AG09319 (cell line): ENCODE results near the gene ANKRD22.

Source experiments
- DNase-seq: peaks from one replicate; pipeline ENCODE4 v3.0.0-alpha.2; 2010; ENCODE audit warnings: low read depth; ENCODE audit errors: extremely low read depth
- TF ChIP-seq, protein P1 (sequence below): IDR thresholded peaks from 2 replicates; pipeline ENCODE4 v1.5.1; 2011; ENCODE audit warnings: low read depth, mild to moderate bottlenecking, inconsistent platforms, low read length, moderate library complexity

Gene ANKRD22

DNA sequence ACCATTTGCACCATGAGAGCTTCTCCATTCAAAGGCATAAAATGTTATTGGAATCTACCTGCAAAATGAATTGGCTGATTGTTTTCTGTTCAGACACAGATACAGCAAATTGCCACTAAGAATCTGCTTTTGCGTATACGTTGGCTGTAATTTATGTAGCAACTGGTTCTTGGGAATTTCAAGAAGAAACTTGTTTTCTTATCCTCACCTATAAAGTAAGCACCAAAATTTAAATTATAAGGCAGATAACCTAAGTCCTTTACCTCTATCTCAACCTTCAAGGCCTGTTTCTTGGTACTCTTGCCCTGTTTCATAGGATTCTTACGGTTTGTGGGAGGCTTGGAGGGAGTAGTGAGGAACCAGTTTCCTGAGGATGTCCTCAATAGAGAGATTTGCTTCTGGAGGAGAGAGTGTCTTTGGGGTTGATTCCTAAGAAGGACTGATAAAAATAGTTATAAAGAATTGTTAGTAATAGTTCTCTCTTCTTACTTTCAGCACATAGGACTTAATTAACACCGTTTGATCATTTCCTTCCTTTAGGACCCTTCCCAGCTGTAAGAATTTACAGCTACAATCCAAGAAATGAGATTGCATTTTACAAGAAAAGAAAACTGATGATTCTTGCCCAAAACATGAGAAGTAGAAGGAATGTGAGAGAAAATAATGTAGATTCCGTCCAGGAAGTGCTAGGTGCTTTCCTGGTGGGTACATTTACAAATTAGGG lies 30.4 kb upstream of the ANKRD22 start:
- DNase-seq = no peak
- TF ChIP-seq, protein P1, sequence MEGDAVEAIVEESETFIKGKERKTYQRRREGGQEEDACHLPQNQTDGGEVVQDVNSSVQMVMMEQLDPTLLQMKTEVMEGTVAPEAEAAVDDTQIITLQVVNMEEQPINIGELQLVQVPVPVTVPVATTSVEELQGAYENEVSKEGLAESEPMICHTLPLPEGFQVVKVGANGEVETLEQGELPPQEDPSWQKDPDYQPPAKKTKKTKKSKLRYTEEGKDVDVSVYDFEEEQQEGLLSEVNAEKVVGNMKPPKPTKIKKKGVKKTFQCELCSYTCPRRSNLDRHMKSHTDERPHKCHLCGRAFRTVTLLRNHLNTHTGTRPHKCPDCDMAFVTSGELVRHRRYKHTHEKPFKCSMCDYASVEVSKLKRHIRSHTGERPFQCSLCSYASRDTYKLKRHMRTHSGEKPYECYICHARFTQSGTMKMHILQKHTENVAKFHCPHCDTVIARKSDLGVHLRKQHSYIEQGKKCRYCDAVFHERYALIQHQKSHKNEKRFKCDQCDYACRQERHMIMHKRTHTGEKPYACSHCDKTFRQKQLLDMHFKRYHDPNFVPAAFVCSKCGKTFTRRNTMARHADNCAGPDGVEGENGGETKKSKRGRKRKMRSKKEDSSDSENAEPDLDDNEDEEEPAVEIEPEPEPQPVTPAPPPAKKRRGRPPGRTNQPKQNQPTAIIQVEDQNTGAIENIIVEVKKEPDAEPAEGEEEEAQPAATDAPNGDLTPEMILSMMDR = no peak

DNA sequence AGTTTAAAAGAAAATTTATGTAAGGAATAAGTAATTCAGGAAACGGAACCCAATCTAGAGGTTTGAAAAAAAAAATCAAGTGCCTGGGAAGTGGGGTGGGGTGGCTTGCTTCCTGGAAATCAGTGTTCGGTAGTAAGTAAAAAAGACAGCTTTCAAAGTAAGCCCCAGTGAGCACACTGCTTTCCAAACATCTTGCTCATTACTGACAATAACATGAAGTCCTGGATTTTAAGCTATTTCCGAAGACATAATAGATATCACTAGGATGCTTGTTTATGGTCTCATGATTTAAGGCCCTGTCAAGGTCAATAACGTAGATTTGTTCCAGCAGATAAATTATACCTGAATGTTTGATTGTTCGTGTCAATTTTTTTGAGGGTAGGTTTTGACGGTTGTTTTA lies 29.7 kb upstream of the ANKRD22 start:
- TF ChIP-seq, protein P1 = no peak
- DNase-seq = no peak

DNA sequence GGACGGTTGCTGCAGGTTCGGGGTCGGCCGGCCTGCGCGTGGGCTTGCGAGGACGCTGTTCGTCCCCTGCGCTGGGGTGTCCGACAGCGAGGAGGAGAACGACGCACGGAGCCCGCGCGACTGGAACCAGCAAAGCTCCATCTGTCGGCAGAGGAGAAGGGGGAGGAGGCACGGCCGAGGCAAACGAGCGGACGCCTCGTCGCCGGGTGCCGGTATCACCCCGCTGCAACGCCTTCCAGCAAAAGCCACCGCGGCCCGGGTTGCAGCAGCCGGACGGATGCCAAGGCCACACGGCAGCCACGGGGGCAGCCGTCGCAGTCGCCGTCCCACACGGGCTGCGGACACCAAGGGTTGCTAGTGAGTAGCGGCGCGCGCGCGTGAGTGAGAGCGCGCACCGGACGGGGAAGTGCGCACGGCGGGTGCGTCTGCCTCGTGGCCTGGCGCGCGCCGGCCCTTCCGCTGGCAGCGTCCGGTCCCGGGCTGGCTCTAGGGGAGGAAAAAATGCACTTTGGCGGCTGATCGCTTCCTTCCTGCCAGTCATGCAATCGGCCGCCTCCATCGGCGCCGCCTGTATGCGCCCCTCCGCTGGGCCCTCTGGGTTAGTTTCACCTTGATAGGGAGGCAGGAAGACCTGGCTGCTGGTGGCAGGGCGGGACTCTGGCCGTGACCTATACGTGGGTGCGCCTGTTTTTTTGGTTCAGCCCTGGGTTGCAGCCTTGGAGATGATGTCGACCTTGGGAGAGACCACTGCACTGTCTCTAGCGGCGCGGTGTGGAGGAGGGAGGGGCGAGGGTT lies 28.8 kb upstream of the ANKRD22 start:
- TF ChIP-seq, protein P1 = peak; percentile 33
- peak; percentile 56 for DNase-seq

DNA sequence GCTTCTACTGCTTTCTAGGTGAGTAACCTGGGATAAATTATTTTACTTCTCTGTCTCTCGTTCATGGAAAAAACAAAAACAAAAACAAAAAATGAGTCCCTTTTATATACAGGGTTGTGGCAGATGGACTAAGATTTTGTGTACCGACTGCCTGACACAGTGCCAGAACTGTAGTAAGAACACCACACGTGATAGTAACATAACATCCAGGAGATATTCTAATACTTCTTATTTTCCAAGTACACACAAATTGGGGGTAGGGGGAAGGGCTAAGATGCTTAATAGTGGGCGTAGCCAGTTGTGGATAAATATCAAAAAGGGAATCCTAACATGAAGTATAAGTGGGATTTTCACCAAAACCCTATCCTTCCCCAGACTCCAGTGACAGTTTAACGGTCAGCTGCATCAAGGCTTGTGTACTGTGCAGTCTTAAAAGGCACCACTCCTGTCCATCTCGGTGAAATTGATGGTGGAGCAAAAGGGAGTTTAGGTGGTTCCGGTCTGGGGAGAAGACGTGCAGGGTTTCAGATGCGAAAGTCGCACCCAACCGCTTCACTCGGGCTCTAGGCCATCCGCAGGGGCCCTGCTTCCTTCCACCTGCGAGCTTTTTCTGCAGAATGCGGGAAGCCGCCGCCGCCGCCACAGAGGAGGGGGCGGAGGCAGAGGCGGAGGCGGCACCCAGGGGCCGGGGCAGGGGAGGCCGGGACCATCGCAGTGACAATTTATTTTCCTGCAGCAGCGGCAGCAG lies 28.1 kb upstream of the ANKRD22 start, which contains the start of gene STAMBPL1:
TSS of gene STAMBPL1 (plus strand) at position 712 of the 748 bp plus-strand sequence. CDS start 21,464 bp downstream, outside the sequence.
- no peak for DNase-seq
- TF ChIP-seq, protein P1 = no peak

DNA sequence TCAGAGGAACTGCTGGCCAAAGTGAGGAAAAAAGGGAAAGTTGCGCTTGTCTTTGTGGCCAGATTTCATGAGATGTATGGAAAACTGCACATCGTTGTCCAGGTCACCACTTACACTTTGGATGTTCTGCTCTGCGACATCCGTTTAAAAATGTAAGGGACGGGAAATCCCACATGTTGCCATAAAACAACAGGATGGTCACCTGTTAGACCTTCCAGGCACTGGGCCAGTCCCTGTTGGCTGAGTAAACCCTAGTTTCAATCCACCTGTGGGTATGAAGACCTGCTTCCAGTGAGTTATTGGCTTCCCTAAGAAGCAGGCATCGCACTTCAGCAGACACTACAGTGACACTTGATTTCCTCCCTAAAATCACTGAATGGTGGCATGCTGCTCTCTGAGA lies 25.7 kb upstream of the ANKRD22 start:
- DNase-seq = no peak
- TF ChIP-seq, protein P1 = no peak

DNA sequence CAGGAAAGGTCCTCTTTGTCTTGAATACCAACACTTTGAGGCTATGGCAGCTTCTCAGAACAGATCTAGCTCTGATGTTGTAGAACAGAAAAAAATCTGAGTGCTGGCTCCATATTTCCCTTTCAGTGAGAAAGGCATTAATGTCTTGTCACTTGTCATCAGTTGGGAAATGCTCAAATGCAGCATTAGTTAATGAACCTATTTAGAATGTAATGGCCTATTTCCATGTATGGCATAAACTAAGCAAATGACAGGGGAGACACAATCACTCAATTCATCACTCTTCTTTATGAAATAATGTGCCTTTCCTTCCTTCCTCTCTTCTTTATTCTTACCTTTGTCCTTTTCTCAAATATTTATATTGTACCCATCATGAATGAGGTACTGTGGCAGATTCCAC lies 23.4 kb upstream of the ANKRD22 start:
- no peak for DNase-seq

More for the DNA sequence above, 23.4 kb upstream of the ANKRD22 start:
- TF ChIP-seq, protein P1 = no peak
